A549 (cell line): Measurements from ENCODE around the gene GATA5.

ENCODE experiments used
- BHLHE40 ChIP-seq: IDR thresholded peaks from 2 replicates; pipeline ENCODE4 v1.6.1; 2012; ENCODE audit warnings: low read depth, low read length, inconsistent platforms
- CTCF ChIP-seq: fragments of >200 bp; sonication (Bioruptor Twin); formaldehyde crosslinking; IDR thresholded peaks from 3 replicates; pipeline ENCODE4 v1.5.1; 2016
- EP300 ChIP-seq, 2 experiments: fragments of >200 bp; sonication (Bioruptor Twin); formaldehyde crosslinking; IDR thresholded peaks; 2 replicates in 1 of 2; 3 replicates in 1 of 2; pipeline ENCODE4 v1.6.1; 2016 to 2017
- FOSB ChIP-seq: fragments of 250-450 bp; sonication (Bioruptor Pico); IDR thresholded peaks from 2 replicates; pipeline ENCODE4 v1.5.0; 2020; ENCODE audit warnings: mild to moderate bottlenecking, moderate library complexity
- MYC ChIP-seq: IDR thresholded peaks from 2 replicates; pipeline ENCODE4 v1.6.1; 2012; ENCODE audit warnings: mild to moderate bottlenecking, inconsistent platforms, low read length, improper control_type of control experiment, borderline replicate concordance
- PBX3 ChIP-seq: IDR thresholded peaks from 2 replicates; pipeline ENCODE4 v1.6.1; 2012
- POLR2A ChIP-seq: IDR thresholded peaks from 2 replicates; pipeline ENCODE4 v1.6.1; 2012; ENCODE audit warnings: mild to moderate bottlenecking, low read length
- POLR2AphosphoS2 ChIP-seq: conservative IDR thresholded peaks from 2 replicates; pipeline ENCODE4 v1.6.1; 2012; ENCODE audit warnings: low read length, improper control_type of control experiment, inconsistent platforms

DNA sequence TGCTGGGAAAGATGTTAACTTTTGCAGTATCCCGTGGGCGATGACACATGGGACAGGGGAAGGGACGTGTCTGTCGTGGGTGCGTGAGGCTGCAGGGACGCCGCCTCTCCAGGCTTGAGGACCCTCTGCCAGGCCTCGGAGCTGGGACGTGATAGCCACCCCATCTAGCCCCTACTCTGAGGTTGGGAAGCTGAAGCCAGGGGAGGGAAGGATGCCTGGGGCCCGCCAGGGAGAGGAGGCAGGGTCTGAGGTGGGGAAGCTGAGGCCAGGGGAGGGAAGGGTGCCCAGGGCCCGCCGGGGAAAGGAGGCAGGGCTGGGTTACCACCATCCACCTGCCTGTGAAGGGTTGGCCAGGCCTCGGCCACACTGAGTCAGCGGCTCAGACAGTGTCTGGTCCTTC lies 38.2 kb upstream of the GATA5 start:
- TF ChIP-seq POLR2AphosphoS2 (no peak), PBX3 (no peak), POLR2A (no peak), CTCF (no peak), MYC (no peak), BHLHE40 (no peak), EP300 (IDR thresholded peaks at IDR 0.05) (no peak), FOSB (no peak)
